Islet precursor cell (in vitro differentiated cells): ENCODE results near the gene CEP85L.
"Not testable (repeated sequence)": the region's sequence is repeated elsewhere in the genome, so short reads cannot be mapped to it uniquely, and the experiment has no call there.

Experiments
- DNase-seq: peaks from one replicate; pipeline ENCODE4 v3.0.0-alpha.2; 2018

CEP85L gene

GRCh38 chr6:118489990-118490389 is 161.4 kb downstream of the CEP85L start:
- DNase-seq: no peak

GRCh38 chr6:118488631-118489030 is 162.8 kb downstream of the CEP85L start:
- DNase-seq: no peak

- DNase-seq: no peak
These were observed 165.5 kb downstream of the CEP85L start for GRCh38 chr6:118485601-118486550.

DNA sequence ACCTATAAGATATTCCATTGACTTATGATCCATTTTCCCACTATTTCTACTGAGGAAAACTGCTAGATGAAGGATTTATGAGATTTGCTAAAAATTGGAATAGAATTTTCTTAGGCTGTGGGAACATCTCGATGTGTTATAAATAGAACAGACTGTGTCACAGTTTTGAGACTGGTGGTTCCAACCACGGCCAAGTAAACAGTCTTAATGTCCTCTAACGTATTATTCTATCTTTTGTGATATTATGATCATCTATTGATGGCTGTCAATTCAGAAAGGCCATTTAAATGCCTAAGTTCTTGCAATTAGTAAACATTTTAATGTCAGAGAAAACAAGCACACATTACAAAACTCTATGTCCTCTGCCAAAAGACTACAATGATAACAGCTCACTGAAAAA is 174.8 kb downstream of the CEP85L start:
- no peak for DNase-seq

DNA sequence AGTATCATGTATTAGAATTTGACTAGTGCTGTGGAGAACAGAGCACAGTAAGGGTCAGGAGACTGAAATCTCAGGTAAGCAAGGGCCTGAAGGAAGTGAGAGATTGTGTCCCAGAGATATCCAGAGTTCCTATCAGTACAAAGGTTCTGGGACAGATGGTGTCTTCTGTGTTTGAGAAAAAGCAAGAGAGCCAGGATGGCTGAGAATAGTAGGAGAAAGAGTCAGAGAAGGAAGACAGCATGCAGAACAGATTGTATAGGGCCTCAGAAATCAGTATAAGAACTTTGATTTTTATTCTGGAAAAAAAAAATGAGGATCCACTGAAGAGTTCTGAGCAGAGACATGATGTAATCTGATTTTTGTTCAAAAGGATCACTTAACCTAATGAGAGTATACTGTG is 178.1 kb downstream of the CEP85L start:
- no peak for DNase-seq

GRCh38 chr6:118469468-118469867 is 181.9 kb downstream of the CEP85L start:
- DNase-seq: no peak

DNA sequence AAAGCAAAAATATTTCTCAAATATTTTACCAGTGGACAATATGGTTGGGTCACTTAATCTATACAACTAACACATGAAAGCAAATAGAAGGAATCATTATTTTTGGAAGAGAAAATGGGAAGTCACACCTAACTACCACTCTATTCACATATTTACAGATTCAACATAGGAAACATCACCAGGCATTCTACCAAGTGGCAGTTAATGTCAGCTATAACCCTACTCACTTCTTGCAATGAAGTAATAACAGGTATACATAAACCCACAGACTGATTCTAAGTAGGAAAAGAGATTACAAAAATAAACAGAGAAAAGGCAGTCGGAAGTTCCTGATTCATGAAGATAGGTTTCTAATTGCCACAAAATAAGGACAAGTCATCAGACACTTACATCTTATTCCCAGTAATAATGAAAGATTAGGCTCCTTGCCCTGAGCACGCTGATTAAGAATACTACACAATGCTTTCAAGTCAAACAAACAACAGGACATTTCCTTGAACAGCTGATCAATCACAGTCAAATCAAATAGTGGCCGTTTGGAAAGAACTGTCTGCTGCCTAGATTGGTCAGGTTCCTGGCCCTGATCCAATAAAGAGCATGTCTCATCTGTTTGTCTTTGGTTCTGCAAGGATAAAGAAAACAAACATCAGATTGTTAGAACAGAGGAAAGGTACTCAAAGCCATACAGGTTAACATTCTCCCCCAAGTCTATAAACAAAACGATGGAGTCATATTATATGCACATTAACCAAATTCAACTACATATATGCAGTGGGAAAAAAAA is 182.5 kb downstream of the CEP85L start:
- DNase-seq: no peak

DNA sequence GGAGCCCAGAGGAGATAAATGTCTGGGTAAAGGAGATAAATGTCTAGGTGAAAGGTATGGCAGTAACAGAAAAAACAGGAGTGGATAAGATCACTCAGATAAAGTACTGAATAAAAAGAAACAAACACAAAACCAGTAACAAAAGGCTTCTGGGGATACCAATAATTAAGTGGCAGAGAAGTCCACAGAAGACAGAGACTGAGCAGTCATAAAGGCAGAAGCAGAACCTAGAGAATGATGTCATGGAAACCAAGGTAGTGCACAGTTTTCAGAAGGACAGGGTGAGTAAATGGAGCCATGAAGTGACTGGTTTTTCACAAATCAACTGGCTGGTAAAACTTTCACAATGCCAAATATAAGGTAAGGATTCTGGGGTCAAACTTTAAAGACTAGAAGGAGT is 184.2 kb downstream of the CEP85L start:
- no peak for DNase-seq

DNA sequence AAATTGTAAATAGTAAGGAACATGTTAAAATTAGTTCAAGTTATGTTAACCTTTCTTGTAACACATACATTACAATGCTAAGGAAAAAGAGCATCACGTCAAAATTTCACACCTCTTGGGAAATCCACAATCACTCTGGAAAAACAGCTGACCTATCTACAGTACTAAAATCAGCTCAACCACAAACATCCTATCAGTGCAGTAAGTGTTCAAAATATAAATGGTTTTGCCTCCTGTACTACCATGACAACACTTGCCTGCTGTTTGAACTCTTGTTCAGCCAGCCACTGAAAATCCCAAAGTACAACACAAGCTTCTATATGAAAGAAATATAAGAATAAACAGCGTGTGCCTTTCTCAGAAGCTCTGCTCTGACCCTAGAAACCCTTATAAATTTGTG is 186.8 kb downstream of the CEP85L start:
- no peak for DNase-seq

GRCh38 chr6:118460958-118461470 is 190.4 kb downstream of the CEP85L start:
- DNase-seq: no peak

DNA sequence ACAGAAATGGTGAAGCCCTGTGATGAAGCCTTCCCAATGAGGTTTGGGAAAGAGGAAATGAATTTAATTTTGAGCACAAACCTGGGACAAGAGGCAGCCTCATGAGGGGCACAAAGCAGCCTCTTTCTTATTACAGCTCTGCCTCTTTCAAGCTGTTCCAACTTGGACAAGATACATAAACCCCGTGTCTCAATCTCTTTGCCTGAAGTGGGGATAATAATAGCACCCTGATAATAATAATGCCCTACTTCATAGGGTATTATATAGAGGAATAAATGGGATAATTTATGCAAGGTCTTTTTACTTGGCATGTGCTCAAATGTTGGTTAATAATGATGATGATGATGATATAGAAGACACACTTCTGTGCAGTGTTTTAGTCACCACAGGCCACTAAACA is 194.4 kb downstream of the CEP85L start:
- DNase-seq: no peak

DNA sequence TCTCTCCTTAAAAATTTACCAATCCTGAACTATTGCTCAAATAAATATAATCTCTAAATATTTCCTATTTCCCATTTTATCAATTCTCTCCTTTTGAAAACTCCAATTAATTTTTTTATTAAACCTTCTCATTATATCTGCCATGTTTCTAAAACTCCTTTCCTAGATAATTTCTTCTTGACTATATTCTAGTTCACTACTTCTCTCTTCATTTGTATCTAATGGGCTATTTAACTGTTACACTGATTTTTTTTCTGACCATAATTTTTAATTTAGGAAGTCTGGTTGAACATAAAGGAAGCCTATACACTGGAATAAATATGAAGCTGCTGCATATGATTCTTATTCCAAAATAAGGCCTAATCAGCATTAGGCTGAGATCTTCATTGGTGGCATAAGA is 199.6 kb downstream of the CEP85L start:
- no peak for DNase-seq

DNA sequence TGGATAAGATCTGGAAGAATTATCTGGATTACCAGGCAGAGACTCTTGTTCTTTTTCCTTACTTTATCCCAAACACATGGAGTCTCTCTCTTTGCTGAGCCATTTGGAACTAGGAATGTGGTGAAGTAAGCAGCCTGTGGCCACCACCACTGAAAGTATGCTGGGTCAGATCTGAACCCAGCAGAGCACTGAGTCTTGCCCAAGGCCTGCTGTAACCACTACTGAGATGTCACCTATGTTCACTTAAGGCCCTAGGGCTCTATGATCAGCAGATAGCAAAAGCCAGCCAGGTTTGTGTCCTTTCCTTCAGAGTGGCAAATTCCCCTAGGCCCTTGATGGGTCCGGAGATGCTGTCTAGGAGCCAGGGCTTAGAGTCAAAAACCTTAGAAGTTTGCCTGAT is 206.6 kb downstream of the CEP85L start:
- DNase-seq: no peak

- no peak for DNase-seq
These were observed 214.9 kb downstream of the CEP85L start for GRCh38 chr6:118436482-118436881.

DNA sequence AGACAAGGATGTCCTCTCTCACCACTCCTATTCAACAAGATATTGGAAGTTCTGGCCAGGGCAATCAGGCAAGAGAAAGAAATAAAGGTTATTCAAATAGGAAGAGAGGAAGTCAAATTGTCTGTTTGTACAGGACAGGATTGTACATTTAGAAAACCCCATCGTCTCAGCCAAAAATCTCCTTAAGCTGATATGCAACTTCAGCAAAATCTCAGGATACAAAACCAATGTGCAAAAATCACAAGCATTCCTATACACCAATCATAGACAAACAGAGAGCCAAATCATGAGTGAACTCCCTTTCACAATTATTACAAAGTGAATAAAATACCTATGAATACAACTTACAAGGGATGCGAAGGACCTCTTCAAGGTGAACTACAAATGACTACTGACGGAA is 217.2 kb downstream of the CEP85L start:
- not testable (repeated sequence) for DNase-seq

DNA sequence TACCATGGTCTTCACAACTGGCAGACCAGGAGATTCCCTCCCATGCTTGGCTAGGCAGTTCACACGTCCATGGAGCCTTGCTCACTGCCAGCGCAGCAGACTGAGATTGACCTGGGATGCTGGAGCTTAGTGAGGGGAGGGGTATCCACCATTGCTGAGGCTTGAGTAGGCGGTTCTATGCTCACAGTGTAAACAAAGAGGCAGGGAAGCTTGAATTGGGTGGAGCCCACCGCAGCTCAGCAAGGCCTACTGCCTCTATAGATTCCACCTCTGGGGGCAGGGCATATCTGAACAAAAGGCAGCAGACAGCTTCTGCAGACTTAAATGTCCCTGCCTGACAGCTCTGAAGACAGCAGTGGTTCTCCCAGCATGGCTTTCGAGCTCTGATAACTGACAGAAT is 230.1 kb downstream of the CEP85L start:
- peak; percentile 55 for DNase-seq

- DNase-seq: no peak
These were observed 231.7 kb downstream of the CEP85L start for GRCh38 chr6:118419448-118420394.
